HEK293 (cell line): ENCODE measurements around the gene LRP1B.

Source experiments
- CTCF ChIA-PET: fragments of 350-600 bp; formaldehyde crosslinking; extraction: SDS; loops from one replicate; lab custom pipeline; 2021; ENCODE audit warnings: antibody characterized with exemption; lab: Yijun Ruan, JAX
- POLR2A ChIA-PET: fragments of 300-600 bp; formaldehyde crosslinking; extraction: SDS; loops from one replicate; lab custom pipeline; 2020; ENCODE audit warnings: antibody characterized with exemption, inconsistent platforms; lab: Yijun Ruan, JAX
- H3K27ac ChIP-seq: fragments of 200-500 bp; sonication (Bioruptor generic); 2 replicates; pipeline ENCODE4 v1.5.1; 2014; ENCODE audit warnings: low read depth, low read length, control low read depth, inconsistent platforms; ENCODE audit errors: extremely low read depth
- H3K36me3 ChIP-seq, 2 experiments: fragments of 200-500 bp in 1 of 2; sonication (Bioruptor generic) in 1 of 2; 1 replicate in 1 of 2; 2 replicates in 1 of 2; pipeline ENCODE4 v1.5.1; 2014 to 2017; ENCODE audit warnings: inconsistent platforms in 2 of 2, low read length in 2 of 2; ENCODE audit not compliant: control insufficient read depth in 2 of 2, insufficient read depth in 1 of 2
- H3K4me1 ChIP-seq: fragments of 200-500 bp; sonication (Bioruptor generic); 2 replicates; pipeline ENCODE4 v1.5.1; 2014; ENCODE audit warnings: mild to moderate bottlenecking, low read length, inconsistent platforms; ENCODE audit not compliant: control insufficient read depth, insufficient read depth
- H3K4me3 ChIP-seq: 2 replicates; pipeline ENCODE4 v1.5.1; 2011; ENCODE audit warnings: low read depth, mild to moderate bottlenecking, control low read depth, low read length, moderate library complexity
- H3K9me3 ChIP-seq: fragments of 200-500 bp; sonication (Bioruptor generic); 2 replicates; pipeline ENCODE4 v1.5.1; 2014; ENCODE audit warnings: low read depth, low read length, inconsistent platforms; ENCODE audit not compliant: control insufficient read depth, insufficient read depth
- BCL11B ChIP-seq: fragments of 450-650 bp; formaldehyde crosslinking; IDR thresholded peaks from 2 replicates; pipeline ENCODE4 v1.5.1; 2016; ENCODE audit warnings: low read depth, missing biosample characterization, missing genetic modification characterization
- KLF16 ChIP-seq: fragments of 450-650 bp; formaldehyde crosslinking; IDR thresholded peaks from 2 replicates; pipeline ENCODE4 v1.5.1; 2017; ENCODE audit warnings: missing biosample characterization, missing genetic modification characterization
- KLF8 ChIP-seq: fragments of 450-650 bp; formaldehyde crosslinking; IDR thresholded peaks from 2 replicates; pipeline ENCODE4 v1.5.1; 2016; ENCODE audit warnings: missing biosample characterization, missing genetic modification characterization
- MYNN ChIP-seq: fragments of 450-650 bp; formaldehyde crosslinking; IDR thresholded peaks from 2 replicates; pipeline ENCODE4 v1.5.1; 2016; ENCODE audit warnings: missing biosample characterization, missing genetic modification characterization, borderline replicate concordance
- PRDM2 ChIP-seq: fragments of 450-650 bp; formaldehyde crosslinking; IDR thresholded peaks from 2 replicates; pipeline ENCODE4 v1.5.1; 2016; ENCODE audit warnings: missing biosample characterization, missing genetic modification characterization, borderline replicate concordance
- REST ChIP-seq: fragments of 450-650 bp; formaldehyde crosslinking; IDR thresholded peaks from 2 replicates; pipeline ENCODE4 v1.5.1; 2016; ENCODE audit warnings: missing biosample characterization, missing genetic modification characterization
- SALL2 ChIP-seq: fragments of 450-650 bp; formaldehyde crosslinking; IDR thresholded peaks from 2 replicates; pipeline ENCODE4 v1.5.0; 2017; ENCODE audit warnings: missing biosample characterization, mild to moderate bottlenecking, missing genetic modification characterization, borderline replicate concordance
- ZBTB44 ChIP-seq: fragments of 450-650 bp; IDR thresholded peaks from 2 replicates; pipeline ENCODE4 v1.5.1; 2018; ENCODE audit warnings: missing biosample characterization, mild to moderate bottlenecking, missing genetic modification characterization
- ZNF133 ChIP-seq: fragments of 450-650 bp; formaldehyde crosslinking; IDR thresholded peaks from 2 replicates; pipeline ENCODE4 v1.5.1; 2016; ENCODE audit warnings: missing biosample characterization, missing genetic modification characterization
- ZNF16 ChIP-seq: fragments of 450-650 bp; formaldehyde crosslinking; IDR thresholded peaks from 2 replicates; pipeline ENCODE4 v1.5.1; 2016; ENCODE audit warnings: low read depth, missing biosample characterization, missing genetic modification characterization
- ZNF266 ChIP-seq: fragments of 450-650 bp; formaldehyde crosslinking; IDR thresholded peaks from 2 replicates; pipeline ENCODE4 v1.5.1; 2016; ENCODE audit warnings: missing biosample characterization, missing genetic modification characterization, low read depth
- ZNF280C ChIP-seq: fragments of 450-650 bp; formaldehyde crosslinking; IDR thresholded peaks from 2 replicates; pipeline ENCODE4 v1.5.1; 2016; ENCODE audit warnings: missing biosample characterization, missing genetic modification characterization
- ZNF561 ChIP-seq: fragments of 450-650 bp; IDR thresholded peaks from 2 replicates; pipeline ENCODE4 v1.5.1; 2018; ENCODE audit warnings: missing biosample characterization, missing genetic modification characterization, borderline replicate concordance
- ZNF626 ChIP-seq: fragments of 450-650 bp; sonication (Bioruptor Pico); formaldehyde crosslinking; IDR thresholded peaks from 2 replicates; pipeline ENCODE4 v1.5.1; 2018; ENCODE audit warnings: missing biosample characterization, missing genetic modification characterization, inconsistent platforms
- ZNF704 ChIP-seq: fragments of 450-650 bp; formaldehyde crosslinking; IDR thresholded peaks from 2 replicates; pipeline ENCODE4 v1.5.1; 2016; ENCODE audit warnings: missing biosample characterization, missing genetic modification characterization
- ZNF776 ChIP-seq: fragments of 450-650 bp; formaldehyde crosslinking; IDR thresholded peaks from 2 replicates; pipeline ENCODE4 v1.5.0; 2017; ENCODE audit warnings: missing biosample characterization, missing genetic modification characterization, borderline replicate concordance
- ZNF837 ChIP-seq: fragments of 450-650 bp; formaldehyde crosslinking; IDR thresholded peaks from 2 replicates; pipeline ENCODE4 v1.5.1; 2016; ENCODE audit warnings: missing biosample characterization, missing genetic modification characterization
- ZSCAN16 ChIP-seq: fragments of 450-650 bp; formaldehyde crosslinking; IDR thresholded peaks from 2 replicates; pipeline ENCODE4 v1.5.1; 2016; ENCODE audit warnings: missing biosample characterization, missing genetic modification characterization

The LRP1B gene

GRCh38 chr2:140747090-140747489, 1383.7 kb downstream of the LRP1B start (continued):
- TF ChIP-seq REST (tag by site-specific recombination) (no peak), SALL2 (tag by site-specific recombination) (no peak), ZNF776 (tag by site-specific recombination) (no peak)

GRCh38 chr2:140744379-140744778, 1386.4 kb downstream of the LRP1B start:
- Histone ChIP-seq H3K27ac (no peak overlapping the region), H3K4me1 (no peaks in the 10 kb centered on the region), H3K9me3 (no peaks in the 10 kb centered on the region), H3K4me3 (no peak overlapping the region), H3K36me3 (no peaks in the 10 kb centered on the region)
- CTCF ChIA-PET = no interaction called here
- no peak for TF ChIP-seq ZNF133 (tag by site-specific recombination)
- no peak for TF ChIP-seq ZSCAN16 (tag by site-specific recombination)
- no peak for TF ChIP-seq ZNF626
- TF ChIP-seq ZNF704 (tag by site-specific recombination) = no peak
- TF ChIP-seq ZNF837 = no peak
- TF ChIP-seq ZNF266 = no peak
- no peak for TF ChIP-seq KLF8 (tag by site-specific recombination)
- TF ChIP-seq MYNN = no peak
- TF ChIP-seq ZNF280C (tag by site-specific recombination) = no peak
- TF ChIP-seq PRDM2 = no peak
- TF ChIP-seq BCL11B (tag by site-specific recombination) = no peak
- TF ChIP-seq KLF16 (tag by site-specific recombination) = no peak
- no peak for TF ChIP-seq ZNF561 (tag by site-specific recombination)
- TF ChIP-seq ZBTB44 = no peak
- TF ChIP-seq ZNF16 = no peak
- POLR2A ChIA-PET = no interaction called here
